NCI-H1048 (cell line): ENCODE data around the gene TMEM175.
"Not testable (repeated sequence)": the region's sequence is repeated elsewhere in the genome, so short reads cannot be mapped to it uniquely, and the experiment has no call there.

Experiments used
- DNase-seq: peaks from one replicate; lab custom pipeline; 2025; lab: John Stamatoyannopoulos, UW

The TMEM175 gene

GRCh38 chr4:915041-915474 lies 17.2 kb upstream of the TMEM175 start:
- no peak for DNase-seq

GRCh38 chr4:915595-915994 lies 16.7 kb upstream of the TMEM175 start:
- no peak for DNase-seq

- no peak for DNase-seq
Measured at GRCh38 chr4:917466-917865, 14.8 kb upstream of the TMEM175 start.

- DNase-seq = no peak
Measured at GRCh38 chr4:917992-918391, 14.3 kb upstream of the TMEM175 start.

GRCh38 chr4:918591-918990 lies 13.7 kb upstream of the TMEM175 start:
- not testable (repeated sequence) for DNase-seq

GRCh38 chr4:919004-919680 lies 13.1 kb upstream of the TMEM175 start:
- not testable (repeated sequence) for DNase-seq

- DNase-seq = no peak
Measured at GRCh38 chr4:921830-922331, 10.4 kb upstream of the TMEM175 start.

GRCh38 chr4:924107-925096 lies 7.9 kb upstream of the TMEM175 start:
- DNase-seq = no peak

- DNase-seq = no peak
Measured at GRCh38 chr4:925171-925570, 7.1 kb upstream of the TMEM175 start.

GRCh38 chr4:925771-926500 lies 6.3 kb upstream of the TMEM175 start:
- no peak for DNase-seq

- no peak for DNase-seq
Measured at GRCh38 chr4:926538-926937, 5.7 kb upstream of the TMEM175 start.

- DNase-seq = not testable (repeated sequence)
Measured at GRCh38 chr4:927566-927965, 4.7 kb upstream of the TMEM175 start.

- DNase-seq = no peak
Measured at GRCh38 chr4:929096-929765, 3.0 kb upstream of the TMEM175 start.

GRCh38 chr4:930028-930551 lies 2.2 kb upstream of the TMEM175 start:
- DNase-seq = no peak

GRCh38 chr4:930827-931193 lies 1.4 kb upstream of the TMEM175 start:
- DNase-seq = no peak

- no peak for DNase-seq
Measured at GRCh38 chr4:931194-931959, 883 bp upstream of the TMEM175 start.

GRCh38 chr4:932713-933070 lies 432 bp downstream of the TMEM175 start:
- DNase-seq = no peak

GRCh38 chr4:939508-939907 lies 7.2 kb downstream of the TMEM175 start:
- DNase-seq = not testable (repeated sequence)

- no peak for DNase-seq
Measured at GRCh38 chr4:945274-946102, 13.2 kb downstream of the TMEM175 start.

- no peak for DNase-seq
Measured at GRCh38 chr4:946103-946450, 13.8 kb downstream of the TMEM175 start.
